ENCODE data around the gene FAM32A. TPM values are rescaled to one million over a fixed set of nuclear protein-coding genes. Genes with fewer than 3 reads are reported as not detected.

The FAM32A gene
- total and polyA plus RNA-seq, 2 donors (not counting 1 experiment from before 2014, with no cell fraction given): 53.4 to 62.0 TPM

DNA sequence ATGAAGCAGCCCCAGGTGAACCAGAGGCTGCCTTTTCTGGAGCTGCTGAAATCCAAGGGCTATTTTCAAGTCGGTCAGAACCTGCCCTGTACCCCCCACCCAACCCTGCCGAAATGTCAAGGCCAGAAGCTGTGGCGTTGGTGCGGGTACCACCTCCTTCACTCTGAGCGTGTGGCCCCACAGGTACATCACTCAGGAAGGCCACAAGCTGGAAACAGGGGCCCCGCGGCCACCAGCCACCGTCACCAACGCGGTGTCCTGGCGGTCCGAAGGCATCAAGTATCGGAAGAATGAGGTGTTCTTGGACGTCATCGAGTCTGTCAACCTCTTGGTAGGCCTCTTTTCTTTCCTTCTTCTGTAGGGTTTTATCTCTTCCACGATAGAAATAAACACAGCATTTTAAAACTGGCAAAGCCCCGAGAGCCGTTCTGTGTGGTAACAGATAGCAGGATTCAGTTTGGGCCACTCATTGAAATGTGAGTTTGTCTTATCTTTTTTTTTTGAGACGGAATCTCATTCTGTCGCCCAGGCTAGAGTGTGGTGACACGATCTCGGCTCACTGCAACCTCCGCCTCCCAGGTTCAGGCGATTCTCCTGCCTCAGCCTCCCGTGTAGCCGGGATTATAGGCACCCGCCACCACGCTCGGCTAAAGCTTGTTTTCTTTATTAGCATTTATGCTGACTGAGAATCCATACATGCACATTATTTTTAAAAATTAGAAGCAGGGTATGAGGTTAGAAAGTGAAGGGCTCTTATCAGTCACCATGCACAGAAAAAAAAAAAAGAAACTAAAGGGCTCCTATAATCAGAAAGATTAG is 23.8 kb downstream of the FAM32A start:
- Histone ChIP-seq H4K20me1 (ENCODE audit: control insufficient read depth, insufficient read depth, low read length, poor library complexity, severe bottlenecking) (peaks cover 11% of the 10 kb centered on the region), H3K79me2 (ENCODE audit: control insufficient read depth, insufficient read depth, low read length) (peaks cover 58% of the 10 kb centered on the region), H3K36me3 (replicated peaks in 1 of 2; ENCODE audit: control extremely low read depth in 1 of 2, control insufficient read depth in 1 of 2, extremely low read depth in 1 of 2, insufficient read depth in 2 of 2, low read length in 1 of 2) (peaks cover 0 to 70% of the 10 kb centered on the region in 2 experiments), H3K27me3 (replicated peaks in 1 of 4; ENCODE audit: control extremely low read depth in 1 of 4, control insufficient read depth in 3 of 4, insufficient read depth in 4 of 4, low read length in 3 of 4) (no peaks in the 10 kb centered on the region), H2AFZ (ENCODE audit: insufficient read depth, low read depth, low read length, poor library complexity, severe bottlenecking) (no peak overlapping the region), H3K27ac (ENCODE audit: low read length in 2 of 2) (no peak overlapping the region), H3K4me2 (replicated peaks; ENCODE audit: low read depth, low read length, poor library complexity, severe bottlenecking) (no peak overlapping the region), H3K4me1 (ENCODE audit: control insufficient read depth in 2 of 2, insufficient read depth in 2 of 2, low read length in 2 of 2) (no peaks in the 10 kb centered on the region), H3K9me3 (ENCODE audit: control extremely low read depth in 1 of 3, control insufficient read depth in 2 of 3, insufficient read depth in 1 of 3, low read length in 2 of 3) (no peaks in the 10 kb centered on the region), H3K9ac (ENCODE audit: low read length) (no peak overlapping the region), H3K4me3 (ENCODE audit: control extremely low read depth in 1 of 5, extremely low read depth in 1 of 5, insufficient read depth in 1 of 5, low read depth in 2 of 5, low read length in 4 of 5) (no peak overlapping the region)
- ChIA-PET POLR2A (no interaction called here), CTCF (interaction anchor here (1.0 kb wide), 1 partner anchor 10 kb away, joined by 3 read pairs; no protein-coding TSS in a partner anchor)
- no peak overlapping the region for H3K4me3 Mint-ChIP-seq
- peaks cover 4% of the 10 kb centered on the region for H3K4me1 Mint-ChIP-seq
- H3K27ac Mint-ChIP-seq: no peak overlapping the region
- no peak for TF ChIP-seq EZH2 (IDR thresholded peaks at IDR 0.05; ENCODE audit: borderline replicate concordance, insufficient read depth, low read depth, low read length, poor library complexity, severe bottlenecking)
- TF ChIP-seq, protein P1, sequence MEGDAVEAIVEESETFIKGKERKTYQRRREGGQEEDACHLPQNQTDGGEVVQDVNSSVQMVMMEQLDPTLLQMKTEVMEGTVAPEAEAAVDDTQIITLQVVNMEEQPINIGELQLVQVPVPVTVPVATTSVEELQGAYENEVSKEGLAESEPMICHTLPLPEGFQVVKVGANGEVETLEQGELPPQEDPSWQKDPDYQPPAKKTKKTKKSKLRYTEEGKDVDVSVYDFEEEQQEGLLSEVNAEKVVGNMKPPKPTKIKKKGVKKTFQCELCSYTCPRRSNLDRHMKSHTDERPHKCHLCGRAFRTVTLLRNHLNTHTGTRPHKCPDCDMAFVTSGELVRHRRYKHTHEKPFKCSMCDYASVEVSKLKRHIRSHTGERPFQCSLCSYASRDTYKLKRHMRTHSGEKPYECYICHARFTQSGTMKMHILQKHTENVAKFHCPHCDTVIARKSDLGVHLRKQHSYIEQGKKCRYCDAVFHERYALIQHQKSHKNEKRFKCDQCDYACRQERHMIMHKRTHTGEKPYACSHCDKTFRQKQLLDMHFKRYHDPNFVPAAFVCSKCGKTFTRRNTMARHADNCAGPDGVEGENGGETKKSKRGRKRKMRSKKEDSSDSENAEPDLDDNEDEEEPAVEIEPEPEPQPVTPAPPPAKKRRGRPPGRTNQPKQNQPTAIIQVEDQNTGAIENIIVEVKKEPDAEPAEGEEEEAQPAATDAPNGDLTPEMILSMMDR (IDR thresholded peaks at IDR 0.05): no peak
- no peak for ATAC-seq (ENCODE audit: low read depth)
- 100% methylated on average over 16 of the region's 29 CpGs for WGBS (ENCODE audit: insufficient coverage)
- H3K27me3 Mint-ChIP-seq: no peaks in the 10 kb centered on the region
- H3K9me3 Mint-ChIP-seq (ENCODE audit: insufficient read depth): no peaks in the 10 kb centered on the region
- DNase-seq: no peak
- intact Hi-C loops (cut with micrococcal nuclease): no loop called here

- Histone ChIP-seq H3K4me2 (replicated peaks; ENCODE audit: low read depth, low read length, poor library complexity, severe bottlenecking) (no peak overlapping the region), H4K20me1 (ENCODE audit: control insufficient read depth, insufficient read depth, low read length, poor library complexity, severe bottlenecking) (peaks cover 3% of the 10 kb centered on the region), H3K36me3 (replicated peaks in 1 of 2; ENCODE audit: control extremely low read depth in 1 of 2, control insufficient read depth in 1 of 2, extremely low read depth in 1 of 2, insufficient read depth in 2 of 2, low read length in 1 of 2) (peaks cover 0 to 62% of the 10 kb centered on the region in 2 experiments), H3K4me3 (ENCODE audit: control extremely low read depth in 1 of 5, extremely low read depth in 1 of 5, insufficient read depth in 1 of 5, low read depth in 2 of 5, low read length in 4 of 5) (no peak overlapping the region), H3K79me2 (ENCODE audit: control insufficient read depth, insufficient read depth, low read length) (peaks cover 58% of the 10 kb centered on the region), H3K27me3 (replicated peaks in 1 of 4; ENCODE audit: control extremely low read depth in 1 of 4, control insufficient read depth in 3 of 4, insufficient read depth in 4 of 4, low read length in 3 of 4) (no peaks in the 10 kb centered on the region), H3K4me1 (ENCODE audit: control insufficient read depth in 2 of 2, insufficient read depth in 2 of 2, low read length in 2 of 2) (no peaks in the 10 kb centered on the region), H3K9me3 (ENCODE audit: control extremely low read depth in 1 of 3, control insufficient read depth in 2 of 3, insufficient read depth in 1 of 3, low read length in 2 of 3) (no peaks in the 10 kb centered on the region), H2AFZ (ENCODE audit: insufficient read depth, low read depth, low read length, poor library complexity, severe bottlenecking) (no peak overlapping the region), H3K9ac (ENCODE audit: low read length) (no peak overlapping the region), H3K27ac (ENCODE audit: low read length in 2 of 2) (no peak overlapping the region)
- Mint-ChIP-seq H3K4me1 (peaks cover 4% of the 10 kb centered on the region), H3K4me3 (no peak overlapping the region), H3K27ac (no peak overlapping the region), H3K9me3 (ENCODE audit: insufficient read depth) (no peaks in the 10 kb centered on the region), H3K27me3 (no peaks in the 10 kb centered on the region)
- intact Hi-C loops (cut with micrococcal nuclease): no loop called here
- ChIA-PET CTCF (interaction anchor here (1.0 kb wide), 1 partner anchor 8 kb away, joined by 3 read pairs; no protein-coding TSS in a partner anchor), POLR2A (no interaction called here)
- no CpG with 5 or more reads among the region's 4 CpGs for WGBS (ENCODE audit: insufficient coverage)
- ATAC-seq (ENCODE audit: low read depth): no peak
- TF ChIP-seq, protein P1 (IDR thresholded peaks at IDR 0.05): no peak
- DNase-seq: no peak
These were observed 25.0 kb downstream of the FAM32A start for GRCh38 chr19:16210168-16210567.
